HEK293 (cell line): ENCODE results near the gene LCN12.
A peak's percentile ranks its signal among the peaks of the same experiment; 100 is the strongest.

Experiments
- CTCF ChIA-PET: fragments of 350-600 bp; formaldehyde crosslinking; extraction: SDS; loops from one replicate; lab custom pipeline; 2021; ENCODE audit warnings: antibody characterized with exemption; lab: Yijun Ruan, JAX
- POLR2A ChIA-PET: fragments of 300-600 bp; formaldehyde crosslinking; extraction: SDS; loops from one replicate; lab custom pipeline; 2020; ENCODE audit warnings: antibody characterized with exemption, inconsistent platforms; lab: Yijun Ruan, JAX
- H3K27ac ChIP-seq: fragments of 200-500 bp; sonication (Bioruptor generic); 2 replicates; pipeline ENCODE4 v1.5.1; 2014; ENCODE audit warnings: low read depth, low read length, control low read depth, inconsistent platforms; ENCODE audit errors: extremely low read depth
- H3K36me3 ChIP-seq, 2 experiments: fragments of 200-500 bp in 1 of 2; sonication (Bioruptor generic) in 1 of 2; 1 replicate in 1 of 2; 2 replicates in 1 of 2; pipeline ENCODE4 v1.5.1; 2014 to 2017; ENCODE audit warnings: inconsistent platforms in 2 of 2, low read length in 2 of 2; ENCODE audit not compliant: control insufficient read depth in 2 of 2, insufficient read depth in 1 of 2
- H3K4me1 ChIP-seq: fragments of 200-500 bp; sonication (Bioruptor generic); 2 replicates; pipeline ENCODE4 v1.5.1; 2014; ENCODE audit warnings: mild to moderate bottlenecking, low read length, inconsistent platforms; ENCODE audit not compliant: control insufficient read depth, insufficient read depth
- H3K4me3 ChIP-seq: 2 replicates; pipeline ENCODE4 v1.5.1; 2011; ENCODE audit warnings: low read depth, mild to moderate bottlenecking, control low read depth, low read length, moderate library complexity
- H3K9me3 ChIP-seq: fragments of 200-500 bp; sonication (Bioruptor generic); 2 replicates; pipeline ENCODE4 v1.5.1; 2014; ENCODE audit warnings: low read depth, low read length, inconsistent platforms; ENCODE audit not compliant: control insufficient read depth, insufficient read depth
- IKZF3 ChIP-seq: fragments of 450-650 bp; IDR thresholded peaks from 2 replicates; pipeline ENCODE4 v1.5.0; 2018; ENCODE audit warnings: missing biosample characterization, mild to moderate bottlenecking, missing genetic modification characterization, moderate library complexity
- RBAK ChIP-seq: fragments of 450-650 bp; formaldehyde crosslinking; IDR thresholded peaks from 2 replicates; pipeline ENCODE4 v1.5.1; 2016; ENCODE audit warnings: missing biosample characterization, missing genetic modification characterization
- SALL2 ChIP-seq: fragments of 450-650 bp; formaldehyde crosslinking; IDR thresholded peaks from 2 replicates; pipeline ENCODE4 v1.5.0; 2017; ENCODE audit warnings: missing biosample characterization, mild to moderate bottlenecking, missing genetic modification characterization, borderline replicate concordance
- TRIM28 ChIP-seq: IDR thresholded peaks from 2 replicates; pipeline ENCODE4 v1.6.1; 2011; ENCODE audit warnings: low read length, control low read depth, borderline replicate concordance
- ZBTB8A ChIP-seq: fragments of 450-650 bp; formaldehyde crosslinking; IDR thresholded peaks from 2 replicates; pipeline ENCODE4 v1.5.1; 2016; ENCODE audit warnings: missing biosample characterization, missing genetic modification characterization
- ZEB2 ChIP-seq: fragments of 450-650 bp; formaldehyde crosslinking; IDR thresholded peaks from 2 replicates; pipeline ENCODE4 v1.5.1; 2016; ENCODE audit warnings: missing biosample characterization, missing genetic modification characterization
- ZFP3 ChIP-seq: fragments of 450-650 bp; formaldehyde crosslinking; IDR thresholded peaks from 2 replicates; pipeline ENCODE4 v1.5.1; 2016; ENCODE audit warnings: low read depth, missing biosample characterization, missing genetic modification characterization
- ZFP37 ChIP-seq: fragments of 450-650 bp; formaldehyde crosslinking; IDR thresholded peaks from 2 replicates; pipeline ENCODE4 v1.5.1; 2016; ENCODE audit warnings: missing biosample characterization, missing genetic modification characterization
- ZNF223 ChIP-seq: fragments of 450-650 bp; formaldehyde crosslinking; IDR thresholded peaks from 2 replicates; pipeline ENCODE4 v1.5.1; 2016; ENCODE audit warnings: missing biosample characterization, missing genetic modification characterization
- ZNF324 ChIP-seq: fragments of 450-650 bp; formaldehyde crosslinking; IDR thresholded peaks from 2 replicates; pipeline ENCODE4 v1.5.1; 2016; ENCODE audit warnings: missing biosample characterization, missing genetic modification characterization
- ZNF501 ChIP-seq: fragments of 450-650 bp; formaldehyde crosslinking; IDR thresholded peaks from 2 replicates; pipeline ENCODE4 v1.5.1; 2016; ENCODE audit warnings: missing biosample characterization, missing genetic modification characterization
- ZNF510 ChIP-seq: fragments of 450-650 bp; formaldehyde crosslinking; IDR thresholded peaks from 2 replicates; pipeline ENCODE4 v1.5.1; 2018; ENCODE audit warnings: mild to moderate bottlenecking, missing genetic modification characterization, missing biosample characterization; ENCODE audit not compliant: insufficient replicate concordance
- ZNF571 ChIP-seq: fragments of 450-650 bp; formaldehyde crosslinking; IDR thresholded peaks from 2 replicates; pipeline ENCODE4 v1.5.0; 2017; ENCODE audit warnings: missing biosample characterization, missing genetic modification characterization
- ZNF677 ChIP-seq: fragments of 450-650 bp; IDR thresholded peaks from 2 replicates; pipeline ENCODE4 v1.5.0; 2018; ENCODE audit warnings: missing biosample characterization, mild to moderate bottlenecking, missing genetic modification characterization, moderate library complexity
- ZNF692 ChIP-seq: fragments of 450-650 bp; formaldehyde crosslinking; IDR thresholded peaks from 2 replicates; pipeline ENCODE4 v1.5.1; 2016; ENCODE audit warnings: missing biosample characterization, missing genetic modification characterization
- ZNF704 ChIP-seq: fragments of 450-650 bp; formaldehyde crosslinking; IDR thresholded peaks from 2 replicates; pipeline ENCODE4 v1.5.1; 2016; ENCODE audit warnings: missing biosample characterization, missing genetic modification characterization
- ZNF785 ChIP-seq: fragments of 450-650 bp; formaldehyde crosslinking; IDR thresholded peaks from 2 replicates; pipeline ENCODE4 v1.5.1; 2016; ENCODE audit warnings: missing biosample characterization, missing genetic modification characterization
- ZNF791 ChIP-seq: fragments of 450-650 bp; formaldehyde crosslinking; IDR thresholded peaks from 2 replicates; pipeline ENCODE4 v1.5.1; 2016; ENCODE audit warnings: missing biosample characterization, missing genetic modification characterization
- ZSCAN23 ChIP-seq: fragments of 450-650 bp; formaldehyde crosslinking; IDR thresholded peaks from 2 replicates; pipeline ENCODE4 v1.5.1; 2016; ENCODE audit warnings: missing biosample characterization, missing genetic modification characterization
- ZSCAN4 ChIP-seq: fragments of 450-650 bp; formaldehyde crosslinking; IDR thresholded peaks from 2 replicates; pipeline ENCODE4 v1.5.1; 2017; ENCODE audit warnings: missing biosample characterization, missing genetic modification characterization
- ZXDB ChIP-seq: fragments of 450-650 bp; formaldehyde crosslinking; IDR thresholded peaks from 2 replicates; pipeline ENCODE4 v1.5.1; 2016; ENCODE audit warnings: missing biosample characterization, missing genetic modification characterization
- TF ChIP-seq, protein P1 (sequence below): fragments of 450-650 bp; formaldehyde crosslinking; IDR thresholded peaks from 2 replicates; pipeline ENCODE4 v1.5.1; 2016; ENCODE audit warnings: missing biosample characterization, missing genetic modification characterization, borderline replicate concordance
- TF ChIP-seq, protein P2 (sequence below): fragments of 450-650 bp; formaldehyde crosslinking; IDR thresholded peaks from 2 replicates; pipeline ENCODE4 v1.5.0; 2017; ENCODE audit warnings: missing biosample characterization, missing genetic modification characterization, borderline replicate concordance
- TF ChIP-seq, protein P3 (sequence below): fragments of 450-650 bp; formaldehyde crosslinking; IDR thresholded peaks from 2 replicates; pipeline ENCODE4 v1.5.1; 2016; ENCODE audit warnings: missing biosample characterization, missing genetic modification characterization

The LCN12 gene

GRCh38 chr9:136983656-136984314, 31.7 kb downstream of the LCN12 start:
- H3K4me3 ChIP-seq, result no peak overlapping the region
- POLR2A ChIA-PET, result no interaction called here
- no peaks in the 10 kb centered on the region for H3K4me1 ChIP-seq
- H3K9me3 ChIP-seq, result no peaks in the 10 kb centered on the region
- CTCF ChIA-PET, result no interaction called here
- no peak overlapping the region for H3K27ac ChIP-seq
- H3K36me3 ChIP-seq, result no peaks in the 10 kb centered on the region
- TF ChIP-seq ZNF692 (no peak), ZFP37 (tag by site-specific recombination) (no peak), TRIM28 (no peak), ZNF501 (tag by site-specific recombination) (no peak), IKZF3 (tag by site-specific recombination) (no peak), ZNF677 (tag by site-specific recombination) (no peak), ZNF571 (tag by site-specific recombination) (no peak), ZSCAN4 (peak; percentile 96), ZNF510 (tag by site-specific recombination) (no peak), ZXDB (no peak), ZNF785 (tag by site-specific recombination) (0 out of 2 replicates have a peak, but pooled peaks have one; percentile 36), ZNF223 (tag by site-specific recombination) (no peak), RBAK (tag by site-specific recombination) (no peak), ZBTB8A (tag by site-specific recombination) (no peak), ZFP3 (tag by site-specific recombination) (no peak), ZSCAN23 (tag by site-specific recombination) (no peak), ZNF791 (tag by site-specific recombination) (no peak), ZNF324 (tag by site-specific recombination) (no peak), SALL2 (tag by site-specific recombination) (no peak), ZNF704 (tag by site-specific recombination) (no peak), ZEB2 (tag by site-specific recombination) (no peak)
- TF ChIP-seq, protein P1, sequence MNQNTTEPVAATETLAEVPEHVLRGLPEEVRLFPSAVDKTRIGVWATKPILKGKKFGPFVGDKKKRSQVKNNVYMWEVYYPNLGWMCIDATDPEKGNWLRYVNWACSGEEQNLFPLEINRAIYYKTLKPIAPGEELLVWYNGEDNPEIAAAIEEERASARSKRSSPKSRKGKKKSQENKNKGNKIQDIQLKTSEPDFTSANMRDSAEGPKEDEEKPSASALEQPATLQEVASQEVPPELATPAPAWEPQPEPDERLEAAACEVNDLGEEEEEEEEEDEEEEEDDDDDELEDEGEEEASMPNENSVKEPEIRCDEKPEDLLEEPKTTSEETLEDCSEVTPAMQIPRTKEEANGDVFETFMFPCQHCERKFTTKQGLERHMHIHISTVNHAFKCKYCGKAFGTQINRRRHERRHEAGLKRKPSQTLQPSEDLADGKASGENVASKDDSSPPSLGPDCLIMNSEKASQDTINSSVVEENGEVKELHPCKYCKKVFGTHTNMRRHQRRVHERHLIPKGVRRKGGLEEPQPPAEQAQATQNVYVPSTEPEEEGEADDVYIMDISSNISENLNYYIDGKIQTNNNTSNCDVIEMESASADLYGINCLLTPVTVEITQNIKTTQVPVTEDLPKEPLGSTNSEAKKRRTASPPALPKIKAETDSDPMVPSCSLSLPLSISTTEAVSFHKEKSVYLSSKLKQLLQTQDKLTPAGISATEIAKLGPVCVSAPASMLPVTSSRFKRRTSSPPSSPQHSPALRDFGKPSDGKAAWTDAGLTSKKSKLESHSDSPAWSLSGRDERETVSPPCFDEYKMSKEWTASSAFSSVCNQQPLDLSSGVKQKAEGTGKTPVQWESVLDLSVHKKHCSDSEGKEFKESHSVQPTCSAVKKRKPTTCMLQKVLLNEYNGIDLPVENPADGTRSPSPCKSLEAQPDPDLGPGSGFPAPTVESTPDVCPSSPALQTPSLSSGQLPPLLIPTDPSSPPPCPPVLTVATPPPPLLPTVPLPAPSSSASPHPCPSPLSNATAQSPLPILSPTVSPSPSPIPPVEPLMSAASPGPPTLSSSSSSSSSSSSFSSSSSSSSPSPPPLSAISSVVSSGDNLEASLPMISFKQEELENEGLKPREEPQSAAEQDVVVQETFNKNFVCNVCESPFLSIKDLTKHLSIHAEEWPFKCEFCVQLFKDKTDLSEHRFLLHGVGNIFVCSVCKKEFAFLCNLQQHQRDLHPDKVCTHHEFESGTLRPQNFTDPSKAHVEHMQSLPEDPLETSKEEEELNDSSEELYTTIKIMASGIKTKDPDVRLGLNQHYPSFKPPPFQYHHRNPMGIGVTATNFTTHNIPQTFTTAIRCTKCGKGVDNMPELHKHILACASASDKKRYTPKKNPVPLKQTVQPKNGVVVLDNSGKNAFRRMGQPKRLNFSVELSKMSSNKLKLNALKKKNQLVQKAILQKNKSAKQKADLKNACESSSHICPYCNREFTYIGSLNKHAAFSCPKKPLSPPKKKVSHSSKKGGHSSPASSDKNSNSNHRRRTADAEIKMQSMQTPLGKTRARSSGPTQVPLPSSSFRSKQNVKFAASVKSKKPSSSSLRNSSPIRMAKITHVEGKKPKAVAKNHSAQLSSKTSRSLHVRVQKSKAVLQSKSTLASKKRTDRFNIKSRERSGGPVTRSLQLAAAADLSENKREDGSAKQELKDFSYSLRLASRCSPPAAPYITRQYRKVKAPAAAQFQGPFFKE (tag by site-specific recombination), result no peak
- TF ChIP-seq, protein P2, sequence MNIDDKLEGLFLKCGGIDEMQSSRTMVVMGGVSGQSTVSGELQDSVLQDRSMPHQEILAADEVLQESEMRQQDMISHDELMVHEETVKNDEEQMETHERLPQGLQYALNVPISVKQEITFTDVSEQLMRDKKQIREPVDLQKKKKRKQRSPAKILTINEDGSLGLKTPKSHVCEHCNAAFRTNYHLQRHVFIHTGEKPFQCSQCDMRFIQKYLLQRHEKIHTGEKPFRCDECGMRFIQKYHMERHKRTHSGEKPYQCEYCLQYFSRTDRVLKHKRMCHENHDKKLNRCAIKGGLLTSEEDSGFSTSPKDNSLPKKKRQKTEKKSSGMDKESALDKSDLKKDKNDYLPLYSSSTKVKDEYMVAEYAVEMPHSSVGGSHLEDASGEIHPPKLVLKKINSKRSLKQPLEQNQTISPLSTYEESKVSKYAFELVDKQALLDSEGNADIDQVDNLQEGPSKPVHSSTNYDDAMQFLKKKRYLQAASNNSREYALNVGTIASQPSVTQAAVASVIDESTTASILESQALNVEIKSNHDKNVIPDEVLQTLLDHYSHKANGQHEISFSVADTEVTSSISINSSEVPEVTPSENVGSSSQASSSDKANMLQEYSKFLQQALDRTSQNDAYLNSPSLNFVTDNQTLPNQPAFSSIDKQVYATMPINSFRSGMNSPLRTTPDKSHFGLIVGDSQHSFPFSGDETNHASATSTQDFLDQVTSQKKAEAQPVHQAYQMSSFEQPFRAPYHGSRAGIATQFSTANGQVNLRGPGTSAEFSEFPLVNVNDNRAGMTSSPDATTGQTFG (tag by site-specific recombination), result peak; percentile 74; the same call in 1 of the 2 replicates
- TF ChIP-seq, protein P3, sequence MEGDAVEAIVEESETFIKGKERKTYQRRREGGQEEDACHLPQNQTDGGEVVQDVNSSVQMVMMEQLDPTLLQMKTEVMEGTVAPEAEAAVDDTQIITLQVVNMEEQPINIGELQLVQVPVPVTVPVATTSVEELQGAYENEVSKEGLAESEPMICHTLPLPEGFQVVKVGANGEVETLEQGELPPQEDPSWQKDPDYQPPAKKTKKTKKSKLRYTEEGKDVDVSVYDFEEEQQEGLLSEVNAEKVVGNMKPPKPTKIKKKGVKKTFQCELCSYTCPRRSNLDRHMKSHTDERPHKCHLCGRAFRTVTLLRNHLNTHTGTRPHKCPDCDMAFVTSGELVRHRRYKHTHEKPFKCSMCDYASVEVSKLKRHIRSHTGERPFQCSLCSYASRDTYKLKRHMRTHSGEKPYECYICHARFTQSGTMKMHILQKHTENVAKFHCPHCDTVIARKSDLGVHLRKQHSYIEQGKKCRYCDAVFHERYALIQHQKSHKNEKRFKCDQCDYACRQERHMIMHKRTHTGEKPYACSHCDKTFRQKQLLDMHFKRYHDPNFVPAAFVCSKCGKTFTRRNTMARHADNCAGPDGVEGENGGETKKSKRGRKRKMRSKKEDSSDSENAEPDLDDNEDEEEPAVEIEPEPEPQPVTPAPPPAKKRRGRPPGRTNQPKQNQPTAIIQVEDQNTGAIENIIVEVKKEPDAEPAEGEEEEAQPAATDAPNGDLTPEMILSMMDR (tag by site-specific recombination), result no peak
